SK-N-SH treated with all-trans-retinoic acid at 6 μM for 48 hours (cell line): ENCODE measurements around the gene ARID1B.

Experiments used
- ATAC-seq: fragments of 200-7000 bp; cut with Tn5 transposase; 3 replicates; pipeline ENCODE4 v1.9.1; 2020; ENCODE audit warnings: mild to moderate bottlenecking, moderate library complexity
- ARNTL ChIP-seq: fragments of 450-650 bp; formaldehyde crosslinking; IDR thresholded peaks from 2 replicates; pipeline ENCODE4 v1.5.0; 2020; ENCODE audit warnings: low read depth, mild to moderate bottlenecking, moderate library complexity, borderline replicate concordance
- BACH2 ChIP-seq: fragments of 250-450 bp; sonication (Bioruptor Pico); IDR thresholded peaks from 2 replicates; pipeline ENCODE4 v1.9.0; 2021; ENCODE audit warnings: mild to moderate bottlenecking, borderline replicate concordance
- CSDC2 ChIP-seq: fragments of 250-450 bp; sonication (Bioruptor Pico); IDR thresholded peaks from 2 replicates; pipeline ENCODE4 v1.5.0; 2020; ENCODE audit warnings: mild to moderate bottlenecking, moderate library complexity
- ESRRG ChIP-seq: fragments of 250-450 bp; sonication (Bioruptor Pico); IDR thresholded peaks from 2 replicates; pipeline ENCODE4 v1.6.1; 2021; ENCODE audit warnings: mild to moderate bottlenecking
- GLIS3 ChIP-seq: fragments of 250-450 bp; sonication (Bioruptor Pico); IDR thresholded peaks from 2 replicates; pipeline ENCODE4 v1.5.0; 2020; ENCODE audit warnings: mild to moderate bottlenecking, moderate library complexity
- ISL1 ChIP-seq: fragments of 250-450 bp; sonication (Bioruptor Pico); IDR thresholded peaks from 2 replicates; pipeline ENCODE4 v2.1.2; 2022; ENCODE audit warnings: mild to moderate bottlenecking, moderate library complexity
- OSR1 ChIP-seq: fragments of 250-450 bp; sonication (Bioruptor Pico); IDR thresholded peaks from 2 replicates; pipeline ENCODE4 v1.8.0; 2022; ENCODE audit warnings: moderate library complexity, mild to moderate bottlenecking, inconsistent platforms
- PATZ1 ChIP-seq: fragments of 250-450 bp; sonication (Bioruptor Pico); IDR thresholded peaks from 2 replicates; pipeline ENCODE4 v1.8.0; 2020; ENCODE audit warnings: mild to moderate bottlenecking, moderate library complexity, borderline replicate concordance
- POU6F1 ChIP-seq: fragments of 250-450 bp; sonication (Bioruptor Pico); IDR thresholded peaks from 2 replicates; pipeline ENCODE4 v1.8.0; 2021; ENCODE audit warnings: low read depth, mild to moderate bottlenecking, moderate library complexity, borderline replicate concordance
- PPARA ChIP-seq: fragments of 250-450 bp; sonication (Bioruptor Pico); IDR thresholded peaks from 2 replicates; pipeline ENCODE4 v1.5.0; 2020; ENCODE audit warnings: mild to moderate bottlenecking, borderline replicate concordance
- RARB ChIP-seq: fragments of 250-450 bp; sonication (Bioruptor Pico); IDR thresholded peaks from 2 replicates; pipeline ENCODE4 v1.8.0; 2021; ENCODE audit warnings: mild to moderate bottlenecking, moderate library complexity
- TCF4 ChIP-seq: fragments of 250-450 bp; sonication (Bioruptor Pico); IDR thresholded peaks from 2 replicates; pipeline ENCODE4 v1.8.0; 2021; ENCODE audit warnings: mild to moderate bottlenecking, moderate library complexity, borderline replicate concordance
- TSHZ2 ChIP-seq: fragments of 250-450 bp; sonication (Bioruptor Pico); IDR thresholded peaks from 2 replicates; pipeline ENCODE4 v1.5.0; 2020; ENCODE audit warnings: mild to moderate bottlenecking, moderate library complexity
- ZC3H10 ChIP-seq: fragments of 250-450 bp; sonication (Bioruptor Pico); IDR thresholded peaks from 2 replicates; pipeline ENCODE4 v1.5.1; 2021; ENCODE audit warnings: mild to moderate bottlenecking, moderate library complexity
- ZFP3 ChIP-seq: fragments of 250-450 bp; sonication (Bioruptor Pico); IDR thresholded peaks from 2 replicates; pipeline ENCODE4 v1.5.0; 2020; ENCODE audit warnings: mild to moderate bottlenecking, moderate library complexity
- ZFP30 ChIP-seq: fragments of 450-650 bp; formaldehyde crosslinking; IDR thresholded peaks from 2 replicates; pipeline ENCODE4 v1.5.0; 2022; ENCODE audit warnings: mild to moderate bottlenecking, moderate library complexity
- ZNF565 ChIP-seq: fragments of 450-650 bp; formaldehyde crosslinking; conservative IDR thresholded peaks from 2 replicates; pipeline ENCODE4 v1.5.0; 2020; ENCODE audit warnings: low read depth, mild to moderate bottlenecking, moderate library complexity
- ZNF8 ChIP-seq: fragments of 450-650 bp; formaldehyde crosslinking; IDR thresholded peaks from 2 replicates; pipeline ENCODE4 v1.5.0; 2020; ENCODE audit warnings: mild to moderate bottlenecking, moderate library complexity
- TF ChIP-seq, protein P1 (sequence below): fragments of 250-450 bp; sonication (Bioruptor Pico); IDR thresholded peaks from 2 replicates; pipeline ENCODE4 v1.5.1; 2021; ENCODE audit warnings: mild to moderate bottlenecking, moderate library complexity

The ARID1B gene

DNA sequence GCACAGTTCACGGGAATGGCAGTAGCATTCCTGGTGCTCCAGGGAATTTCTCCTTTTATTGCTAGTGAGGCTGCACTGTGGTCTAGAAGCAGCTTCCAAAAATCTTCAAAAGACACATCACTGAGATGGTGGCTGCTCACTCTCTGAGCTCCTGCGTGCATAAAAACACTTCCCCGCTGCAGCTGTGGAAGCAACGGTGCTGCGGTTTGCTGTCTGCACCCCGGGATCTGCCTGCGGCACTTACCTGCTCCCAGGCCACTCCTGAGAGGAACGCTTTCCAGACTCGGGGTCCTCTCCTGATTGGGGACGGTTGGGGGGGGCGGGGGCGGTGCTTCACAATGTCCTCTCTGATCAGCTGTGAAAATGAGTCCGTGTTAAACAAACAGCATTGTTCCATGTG lies 468.3 kb downstream of the ARID1B start (continued):
- no peak for TF ChIP-seq POU6F1 (CRISPR knock-in tag)
- TF ChIP-seq BACH2 (CRISPR knock-in tag): no peak
- no peak for TF ChIP-seq OSR1
- TF ChIP-seq ZNF565: no peak
- TF ChIP-seq TCF4 (CRISPR knock-in tag): no peak
- TF ChIP-seq GLIS3 (CRISPR knock-in tag): no peak
- TF ChIP-seq CSDC2 (CRISPR knock-in tag): no peak
- TF ChIP-seq TSHZ2: no peak
- TF ChIP-seq RARB (CRISPR knock-in tag): no peak
- no peak for TF ChIP-seq ZC3H10 (CRISPR knock-in tag)
- TF ChIP-seq ISL1 (CRISPR knock-in tag): no peak

- ATAC-seq: no peak
- TF ChIP-seq ZNF565 (no peak), ARNTL (CRISPR knock-in tag) (no peak), TSHZ2 (no peak), BACH2 (CRISPR knock-in tag) (no peak), ZNF8 (CRISPR knock-in tag) (no peak), ZFP30 (CRISPR knock-in tag) (no peak), ISL1 (CRISPR knock-in tag) (no peak), GLIS3 (CRISPR knock-in tag) (no peak), PATZ1 (CRISPR knock-in tag) (no peak), CSDC2 (CRISPR knock-in tag) (no peak), ESRRG (CRISPR knock-in tag) (no peak), POU6F1 (CRISPR knock-in tag) (no peak), RARB (CRISPR knock-in tag) (no peak), ZFP3 (CRISPR knock-in tag) (no peak), PPARA (CRISPR knock-in tag) (no peak)
- TF ChIP-seq, protein P1, sequence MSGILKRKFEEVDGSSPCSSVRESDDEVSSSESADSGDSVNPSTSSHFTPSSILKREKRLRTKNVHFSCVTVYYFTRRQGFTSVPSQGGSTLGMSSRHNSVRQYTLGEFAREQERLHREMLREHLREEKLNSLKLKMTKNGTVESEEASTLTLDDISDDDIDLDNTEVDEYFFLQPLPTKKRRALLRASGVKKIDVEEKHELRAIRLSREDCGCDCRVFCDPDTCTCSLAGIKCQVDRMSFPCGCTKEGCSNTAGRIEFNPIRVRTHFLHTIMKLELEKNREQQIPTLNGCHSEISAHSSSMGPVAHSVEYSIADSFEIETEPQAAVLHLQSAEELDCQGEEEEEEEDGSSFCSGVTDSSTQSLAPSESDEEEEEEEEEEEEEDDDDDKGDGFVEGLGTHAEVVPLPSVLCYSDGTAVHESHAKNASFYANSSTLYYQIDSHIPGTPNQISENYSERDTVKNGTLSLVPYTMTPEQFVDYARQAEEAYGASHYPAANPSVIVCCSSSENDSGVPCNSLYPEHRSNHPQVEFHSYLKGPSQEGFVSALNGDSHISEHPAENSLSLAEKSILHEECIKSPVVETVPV (CRISPR knock-in tag): no peak
Observed at GRCh38 chr6:157246048-157246630, 469.0 kb downstream of the ARID1B start.
